AG04449 (cell line): Measurements from ENCODE around the gene RPS16.
A peak's percentile ranks its signal among the peaks of the same experiment; 100 is the strongest.

Experiments used
- CTCF ChIA-PET: fragments of 350-600 bp; formaldehyde crosslinking; extraction: SDS; loops from one replicate; lab custom pipeline; 2021; ENCODE audit warnings: antibody characterized with exemption; lab: Yijun Ruan, JAX
- POLR2A ChIA-PET: fragments of 400-600, 350-600 bp; formaldehyde crosslinking; extraction: SDS; loops from one replicate; lab custom pipeline; 2020; ENCODE audit warnings: antibody characterized with exemption, inconsistent platforms; lab: Yijun Ruan, JAX
- DNase-seq: peaks from one replicate; pipeline ENCODE4 v3.0.0-alpha.2; 2010; ENCODE audit warnings: low read depth, low spot score
- H3K4me3 ChIP-seq: 2 replicates; pipeline ENCODE4 v1.5.1; 2011; ENCODE audit warnings: low read depth, mild to moderate bottlenecking, control low read depth, low read length
- TF ChIP-seq, protein P1 (sequence below): IDR thresholded peaks from one replicate; pipeline ENCODE4 v1.5.1; 2011; ENCODE audit warnings: mild to moderate bottlenecking, moderate library complexity, low read length, control low read depth, inconsistent platforms; ENCODE audit not compliant: insufficient read depth; ENCODE audit errors: missing control alignments

The RPS16 gene

DNA sequence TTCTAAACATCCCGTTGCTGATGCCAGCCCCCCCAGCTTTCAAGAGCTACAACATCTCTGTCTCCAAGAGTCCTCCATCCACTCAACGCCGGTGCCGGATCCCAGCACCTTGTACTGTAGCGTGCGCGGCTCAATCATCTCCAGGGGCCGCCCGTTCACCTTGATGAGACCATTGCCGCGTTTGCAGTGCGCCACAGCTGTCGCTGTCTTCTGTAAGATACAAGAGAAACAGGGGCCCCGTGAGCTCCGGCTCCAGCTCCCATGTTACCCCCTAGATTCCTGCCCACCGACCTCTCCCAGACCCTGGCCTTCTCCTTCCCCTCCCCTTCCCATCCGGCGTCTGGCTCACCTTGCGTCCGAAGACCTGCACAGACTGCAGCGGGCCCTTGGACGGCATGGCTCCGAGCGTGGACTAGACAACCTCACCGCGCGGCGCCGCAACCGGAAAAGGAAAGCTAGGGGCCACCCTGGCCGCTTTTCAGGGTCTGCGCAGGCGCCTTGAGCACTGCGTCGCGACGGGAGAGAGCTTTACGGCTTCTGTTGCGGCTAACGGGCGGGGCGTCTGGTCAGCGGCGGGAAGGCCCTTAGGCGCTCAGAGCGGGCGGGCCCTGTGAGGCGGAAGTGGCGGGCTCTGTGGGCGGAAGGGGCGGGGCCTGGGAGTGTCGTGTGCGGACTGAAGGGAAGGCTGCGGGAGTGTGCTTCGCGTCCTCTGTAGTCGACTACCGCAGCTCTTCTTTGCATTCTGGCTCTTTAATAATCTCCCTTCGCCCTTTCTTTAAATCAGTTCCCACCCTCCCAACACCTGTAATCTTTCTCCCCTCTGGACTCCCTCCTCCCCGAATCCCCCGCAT, at the start of gene RPS16:
Gene RPS16, minus strand, starts transcription at position 451 of the 851 bp plus-strand sequence. Its CDS starts 54 bp downstream, at position 397.
- TF ChIP-seq, protein P1, sequence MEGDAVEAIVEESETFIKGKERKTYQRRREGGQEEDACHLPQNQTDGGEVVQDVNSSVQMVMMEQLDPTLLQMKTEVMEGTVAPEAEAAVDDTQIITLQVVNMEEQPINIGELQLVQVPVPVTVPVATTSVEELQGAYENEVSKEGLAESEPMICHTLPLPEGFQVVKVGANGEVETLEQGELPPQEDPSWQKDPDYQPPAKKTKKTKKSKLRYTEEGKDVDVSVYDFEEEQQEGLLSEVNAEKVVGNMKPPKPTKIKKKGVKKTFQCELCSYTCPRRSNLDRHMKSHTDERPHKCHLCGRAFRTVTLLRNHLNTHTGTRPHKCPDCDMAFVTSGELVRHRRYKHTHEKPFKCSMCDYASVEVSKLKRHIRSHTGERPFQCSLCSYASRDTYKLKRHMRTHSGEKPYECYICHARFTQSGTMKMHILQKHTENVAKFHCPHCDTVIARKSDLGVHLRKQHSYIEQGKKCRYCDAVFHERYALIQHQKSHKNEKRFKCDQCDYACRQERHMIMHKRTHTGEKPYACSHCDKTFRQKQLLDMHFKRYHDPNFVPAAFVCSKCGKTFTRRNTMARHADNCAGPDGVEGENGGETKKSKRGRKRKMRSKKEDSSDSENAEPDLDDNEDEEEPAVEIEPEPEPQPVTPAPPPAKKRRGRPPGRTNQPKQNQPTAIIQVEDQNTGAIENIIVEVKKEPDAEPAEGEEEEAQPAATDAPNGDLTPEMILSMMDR, result no peak
- ChIA-PET POLR2A (interaction anchor here (0.6 to 1.8 kb wide), 32 partner anchors 9 to 1827 kb away, joined by 3 to 31 read pairs (median 4); partner anchors contain the start of genes DYRK1B, EID2B, MED29 and PAF1), CTCF (interaction anchor here (0.6 to 1.8 kb wide), 12 partner anchors 9 to 99 kb away, joined by 3 to 11 read pairs (median 3); partner anchors contain the start of genes DLL3, EID2B and PLEKHG2)
- H3K4me3 ChIP-seq, result peak within 1 kb of the TSS; percentile 100
- DNase-seq, result no peak

DNA sequence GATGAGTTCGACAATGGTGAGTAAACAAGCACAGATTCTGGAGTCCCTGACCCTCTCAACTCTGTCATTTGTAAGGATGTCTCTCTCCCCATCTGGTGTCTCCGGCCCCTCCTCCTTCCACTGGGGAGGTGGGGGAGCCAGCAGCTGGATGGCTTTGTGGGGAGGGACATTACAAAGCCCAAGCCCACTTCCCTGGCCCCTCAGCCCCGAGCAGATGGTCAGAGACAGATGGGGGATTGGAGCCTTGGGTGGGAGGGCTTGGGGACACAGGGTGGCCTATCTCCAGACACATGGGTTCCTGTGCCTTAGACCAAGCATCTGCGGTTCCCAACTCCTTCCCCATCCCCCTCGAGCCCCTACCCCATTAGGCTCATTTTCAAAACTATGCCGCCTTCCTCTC, 47.4 kb upstream of the RPS16 start:
- TF ChIP-seq, protein P1, result no peak
- CTCF ChIA-PET, result interaction anchor here (1.2 to 1.4 kb wide), 2 partner anchors 9 to 20 kb away, joined by 4 to 5 read pairs; no protein-coding TSS in a partner anchor
- POLR2A ChIA-PET, result no interaction called here
- no peak for DNase-seq
- H3K4me3 ChIP-seq, result no peak overlapping the region

DNA sequence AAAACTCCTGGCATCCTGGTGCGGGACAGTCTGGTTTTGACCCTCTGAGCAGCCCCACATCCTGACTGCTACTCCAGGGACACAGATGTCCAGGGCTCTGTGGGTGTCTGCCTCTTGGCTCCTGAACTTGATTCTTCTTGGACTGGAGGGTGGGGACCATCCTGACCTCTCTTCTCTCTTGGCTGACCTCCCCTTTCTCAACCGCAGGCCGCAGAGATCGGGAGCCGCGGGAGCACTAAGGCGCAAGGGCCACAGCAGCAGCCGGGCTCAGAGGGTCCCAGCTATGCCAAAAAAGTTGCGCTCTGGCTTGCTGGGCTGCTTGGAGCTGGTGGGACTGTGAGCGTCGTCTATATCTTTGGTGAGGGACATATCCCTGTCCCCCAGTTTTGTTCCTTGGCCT, 45.9 kb upstream of the RPS16 start:
- no peak for DNase-seq
- TF ChIP-seq, protein P1, result no peak
- peak overlapping the region; percentile 99 for H3K4me3 ChIP-seq
- ChIA-PET CTCF (interaction anchor here (1.4 to 2.7 kb wide), 3 partner anchors 16 to 51 kb away, joined by 5 to 11 read pairs (median 5); partner anchors contain the start of gene EID2B), POLR2A (interaction anchor here (1.7 kb wide), 1 partner anchor 36 kb away, joined by 7 read pairs; the partner anchor contains the start of gene SUPT5H)

DNA sequence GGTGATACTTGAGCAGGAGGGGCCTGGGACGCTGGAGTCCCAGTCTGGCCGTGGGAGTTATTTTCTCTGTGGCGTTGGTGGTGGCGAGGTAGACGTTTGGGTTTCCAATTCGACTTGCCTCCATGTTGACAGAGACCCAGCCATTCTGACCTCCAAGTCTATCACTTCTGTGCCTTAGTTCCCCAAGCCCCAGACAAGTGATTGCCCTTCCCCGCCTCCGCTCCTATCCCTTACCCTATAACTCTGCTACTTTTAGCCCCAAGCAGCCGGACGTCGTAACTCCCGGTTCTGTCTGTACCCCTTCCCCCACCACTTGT, 45.4 kb upstream of the RPS16 start:
- peak overlapping the region; percentile 99 for H3K4me3 ChIP-seq
- TF ChIP-seq, protein P1, result no peak
- ChIA-PET CTCF (interaction anchor here (1.4 to 2.7 kb wide), 3 partner anchors 17 to 52 kb away, joined by 5 to 11 read pairs (median 5); partner anchors contain the start of gene EID2B), POLR2A (interaction anchor here (0.6 to 1.7 kb wide), 6 partner anchors 8 to 53 kb away, joined by 3 to 7 read pairs (median 4); partner anchors contain the start of gene SUPT5H)
- DNase-seq, result no peak

DNA sequence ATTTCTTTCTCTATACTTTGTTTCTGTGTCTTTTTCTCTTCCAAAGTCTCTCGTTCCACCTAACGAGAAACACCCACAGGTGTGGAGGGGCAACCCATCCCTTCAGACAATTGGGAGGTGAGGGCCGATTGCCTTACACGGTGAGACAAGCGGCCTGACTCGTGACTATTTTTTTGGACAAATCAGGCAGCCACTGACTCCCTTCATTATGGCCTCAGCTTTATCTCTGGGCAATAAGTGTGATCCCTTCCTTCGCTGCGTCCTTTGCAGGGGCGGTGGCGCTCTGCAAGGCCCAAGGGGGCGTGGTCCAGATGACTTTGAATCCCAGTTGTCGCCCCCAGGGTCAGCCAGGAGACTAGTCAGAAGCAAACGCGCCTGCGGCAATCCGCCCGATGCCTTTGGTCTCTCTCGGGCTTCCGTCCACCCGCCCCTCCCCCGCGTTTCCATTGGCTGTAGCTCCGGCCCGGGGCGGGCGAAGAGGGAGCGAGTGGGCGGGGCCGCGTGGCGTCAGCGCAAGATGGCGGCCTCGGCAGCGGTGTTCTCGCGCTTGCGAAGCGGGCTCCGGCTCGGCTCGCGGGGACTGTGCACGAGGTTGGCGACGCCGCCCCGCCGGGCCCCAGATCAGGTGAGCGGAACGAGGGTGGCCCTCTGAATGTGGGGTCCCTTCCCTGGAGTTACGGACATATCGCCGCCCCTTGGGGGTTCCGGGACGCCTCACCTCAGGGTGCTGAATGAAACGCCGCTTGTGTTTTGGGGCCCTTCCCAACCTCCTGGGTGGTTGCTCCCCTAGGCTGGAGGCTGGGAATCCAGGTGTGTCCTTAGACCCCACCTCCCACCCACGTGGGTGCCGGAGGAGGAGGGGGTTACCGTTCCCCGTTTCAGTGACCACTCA, 44.8 kb upstream of the RPS16 start, which contains the start of gene TIMM50:
Gene TIMM50, plus strand, starts transcription at position 502 of the 892 bp plus-strand sequence. Its CDS starts 16 bp downstream, at position 518.
- DNase-seq, result peak; percentile 34
- CTCF ChIA-PET, result interaction anchor here (0.8 to 2.7 kb wide), 4 partner anchors 17 to 52 kb away, joined by 3 to 11 read pairs (median 5); partner anchors contain the start of gene EID2B
- TF ChIP-seq, protein P1, result no peak
- POLR2A ChIA-PET, result interaction anchor here (0.6 to 1.7 kb wide), 9 partner anchors 9 to 77 kb away, joined by 3 to 7 read pairs (median 4); partner anchors contain the start of genes RPS16 and SUPT5H
- H3K4me3 ChIP-seq, result peak within 1 kb of the TSS; percentile 99
